ENCODE results near the gene HSFX2. TPM values are rescaled to one million over a fixed set of nuclear protein-coding genes. Genes with fewer than 3 reads are reported as not detected.
"Not testable (repeated sequence)": the region's sequence is repeated elsewhere in the genome, so short reads cannot be mapped to it uniquely, and the experiment has no call there.

HSFX2 gene
- total RNA-seq, 8 experiments from 2014 or later = 0.31 to 1.8 (median 0.64) TPM

DNA sequence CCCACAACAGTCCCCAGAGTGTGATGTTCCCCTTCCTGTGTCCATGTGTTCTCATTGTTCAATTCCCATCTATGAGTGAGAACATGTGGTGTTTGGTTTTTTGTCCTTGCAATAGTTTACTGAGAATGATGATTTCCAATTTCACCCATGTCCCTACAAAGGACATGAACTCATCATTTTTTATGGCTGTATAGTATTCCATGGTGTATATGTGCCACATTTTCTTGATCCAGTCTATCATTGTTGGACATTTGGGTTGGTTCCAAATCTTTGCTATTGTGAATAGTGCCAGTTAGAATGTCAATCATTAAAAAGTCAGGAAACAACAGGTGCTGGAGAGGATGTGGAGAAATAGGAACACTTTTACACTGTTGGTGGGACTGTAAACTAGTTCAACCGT lies 24.5 kb upstream of the HSFX2 start:
- WGBS, 10 experiments = no CpG with 5 or more reads among the region's 1 CpG

DNA sequence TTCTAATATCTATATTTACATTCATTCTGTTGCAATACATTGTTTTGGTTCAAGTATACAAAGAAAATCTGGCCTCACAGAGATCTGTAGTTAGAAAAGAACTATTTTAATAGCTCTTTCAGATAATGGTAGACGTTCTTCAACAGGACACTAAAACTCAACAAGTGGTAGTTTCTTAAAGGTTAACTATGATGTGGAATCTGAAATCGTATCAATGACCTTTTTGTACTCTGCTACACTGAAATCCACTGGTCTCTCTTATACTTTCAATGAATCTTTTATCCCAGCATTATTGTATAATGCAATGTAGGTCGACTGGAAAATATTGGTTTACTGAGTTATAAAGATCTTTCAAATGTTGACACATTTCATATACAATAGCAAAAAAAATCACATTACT lies 23.8 kb upstream of the HSFX2 start:
- Histone ChIP-seq H3K4me3 (no peak overlapping the region), H3K27ac (no peak overlapping the region), H3K4me1 (replicated peaks in 1 of 2) (no peaks in the 10 kb centered on the region)
- no peak for ATAC-seq (replicated peaks in 6 of 8)
- in situ Hi-C loops (cut with MboI; ENCODE audit: low pct_unique_long_range_greater_than_20kb in 2 of 9, low sequenced_read_pairs in 9 of 9, unreplicated experiment in 9 of 9) = no loop called here
- 44 to 100% (median 82%) methylated on average over 1 to 3 of the region's 3 CpGs; no CpG with 5 or more reads in 5 of the 10 experiments for WGBS, 10 experiments

More for the DNA sequence above, 24.5 kb upstream of the HSFX2 start:
- H3K27ac ChIP-seq; H3K4me3 ChIP-seq; H3K4me1 ChIP-seq (replicated peaks in 1 of 2); ATAC-seq (replicated peaks in 6 of 8); in situ Hi-C loops (cut with MboI; ENCODE audit: low pct_unique_long_range_greater_than_20kb in 2 of 9, low sequenced_read_pairs in 9 of 9, unreplicated experiment in 9 of 9): not testable (repeated sequence)

GRCh38 chrX:149611623-149612175 lies 16.6 kb upstream of the HSFX2 start:
- no peak for ATAC-seq (replicated peaks in 6 of 8)
- no peak overlapping the region for H3K27ac ChIP-seq
- no peak overlapping the region for H3K4me3 ChIP-seq
- in situ Hi-C loops (cut with MboI; ENCODE audit: low pct_unique_long_range_greater_than_20kb in 2 of 9, low sequenced_read_pairs in 9 of 9, unreplicated experiment in 9 of 9) = no loop called here
- no peaks in the 10 kb centered on the region for H3K4me1 ChIP-seq (replicated peaks in 1 of 2)
- WGBS, 10 experiments = 57% methylated on average over 1 of the region's 1 CpG; no CpG with 5 or more reads in 9 of the 10 experiments

DNA sequence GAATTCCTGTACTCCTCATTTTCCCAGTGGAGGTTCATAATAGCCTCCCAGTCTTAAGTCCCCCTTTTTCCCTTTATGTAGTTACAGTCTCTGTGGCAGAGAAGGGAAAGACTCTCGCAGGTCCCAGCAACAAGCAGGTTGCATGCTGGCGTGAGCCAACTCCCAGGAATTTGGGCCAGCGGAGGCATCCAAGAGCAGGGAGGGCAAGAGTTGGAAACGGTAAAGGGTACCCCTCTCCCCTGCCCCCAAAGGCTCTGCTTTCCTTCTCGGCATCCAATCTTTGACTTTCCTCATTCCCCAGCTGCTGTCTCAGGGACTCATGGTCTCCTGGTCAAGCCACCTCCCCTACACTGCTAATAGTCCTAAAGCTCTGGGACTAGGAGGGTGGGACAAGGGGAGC lies 15.4 kb upstream of the HSFX2 start:
- 0 to 100% (median 60%) methylated on average over 1 to 2 of the region's 5 CpGs; no CpG with 5 or more reads in 5 of the 10 experiments for WGBS, 10 experiments
- ATAC-seq (replicated peaks in 6 of 8) = no peak
- in situ Hi-C loops (cut with MboI; ENCODE audit: low pct_unique_long_range_greater_than_20kb in 2 of 9, low sequenced_read_pairs in 9 of 9, unreplicated experiment in 9 of 9) = no loop called here
- H3K4me3 ChIP-seq = no peak overlapping the region
- H3K4me1 ChIP-seq (replicated peaks in 1 of 2) = no peaks in the 10 kb centered on the region
- H3K27ac ChIP-seq = no peak overlapping the region

GRCh38 chrX:149607699-149608098 lies 12.6 kb upstream of the HSFX2 start:
- H3K4me3 ChIP-seq = no peak overlapping the region
- H3K27ac ChIP-seq = no peak overlapping the region
- in situ Hi-C loops (cut with MboI; ENCODE audit: low pct_unique_long_range_greater_than_20kb in 2 of 9, low sequenced_read_pairs in 9 of 9, unreplicated experiment in 9 of 9) = no loop called here
- no peak for ATAC-seq (replicated peaks in 6 of 8)
- no peaks in the 10 kb centered on the region for H3K4me1 ChIP-seq (replicated peaks in 1 of 2)

DNA sequence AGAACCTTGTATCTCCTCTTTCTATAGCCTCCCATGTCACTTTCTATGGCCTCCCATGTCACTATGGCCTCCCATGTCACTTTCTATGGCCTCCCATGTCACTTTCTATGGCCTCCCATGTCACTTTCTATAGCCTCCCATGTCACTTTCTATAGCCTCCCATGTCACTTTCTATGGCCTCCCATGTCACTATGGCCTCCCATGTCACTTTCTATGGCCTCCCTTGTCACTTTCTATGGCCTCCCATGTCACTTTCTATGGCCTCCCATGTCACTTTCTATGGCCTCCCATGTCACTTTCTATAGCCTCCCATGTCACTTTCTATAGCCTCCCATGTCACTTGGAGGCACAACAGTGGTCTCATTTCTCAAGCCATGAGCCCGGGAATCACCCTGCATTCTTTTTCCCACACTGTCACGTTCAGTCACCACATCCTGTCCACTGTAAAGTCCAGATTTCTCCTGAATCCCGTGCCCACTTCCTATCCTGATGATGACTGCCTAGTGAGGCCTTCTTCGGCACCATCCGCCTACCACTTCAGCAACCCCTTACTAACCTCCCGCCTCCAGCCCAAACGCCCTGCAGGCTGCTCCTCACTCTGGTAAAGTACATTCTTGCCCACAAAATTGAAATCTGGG lies 10.3 kb upstream of the HSFX2 start:
- H3K4me3 ChIP-seq; ATAC-seq (replicated peaks in 6 of 8); in situ Hi-C loops (cut with MboI; ENCODE audit: low pct_unique_long_range_greater_than_20kb in 2 of 9, low sequenced_read_pairs in 9 of 9, unreplicated experiment in 9 of 9); H3K27ac ChIP-seq; H3K4me1 ChIP-seq (replicated peaks in 1 of 2): not testable (repeated sequence)
- WGBS, 10 experiments = 40 to 100% (median 100%) methylated on average over 1 of the region's 7 CpGs; no CpG with 5 or more reads in 7 of the 10 experiments

DNA sequence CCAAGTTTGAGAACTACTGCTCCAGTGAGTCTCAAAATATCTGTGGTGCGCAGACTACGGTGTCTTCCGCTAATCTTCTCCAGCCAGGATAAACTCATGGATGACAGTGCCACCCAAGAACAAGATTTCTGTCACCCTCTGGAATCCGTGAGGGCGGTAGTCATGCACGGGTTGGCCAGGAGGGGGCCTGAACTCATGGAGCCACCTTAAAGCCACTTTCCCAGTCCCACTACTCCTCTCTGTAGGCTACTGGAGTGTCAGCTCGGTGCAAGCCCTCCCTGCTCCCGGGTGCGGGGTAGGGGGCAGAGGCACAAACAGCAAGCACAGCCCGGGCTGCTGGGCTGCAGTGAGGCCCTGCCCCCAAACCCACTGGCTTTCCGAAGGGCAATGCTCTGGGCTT lies 3.5 kb upstream of the HSFX2 start:
- in situ Hi-C loops (cut with MboI; ENCODE audit: low pct_unique_long_range_greater_than_20kb in 2 of 9, low sequenced_read_pairs in 9 of 9, unreplicated experiment in 9 of 9); H3K27ac ChIP-seq; H3K4me3 ChIP-seq; H3K4me1 ChIP-seq (replicated peaks in 1 of 2); ATAC-seq (replicated peaks in 6 of 8): not testable (repeated sequence)
- no CpG with 5 or more reads among the region's 11 CpGs for WGBS, 10 experiments

- H3K4me1 ChIP-seq (replicated peaks in 1 of 2); ATAC-seq (replicated peaks in 6 of 8); H3K27ac ChIP-seq; H3K4me3 ChIP-seq; in situ Hi-C loops (cut with MboI; ENCODE audit: low pct_unique_long_range_greater_than_20kb in 2 of 9, low sequenced_read_pairs in 9 of 9, unreplicated experiment in 9 of 9): not testable (repeated sequence)
- WGBS, 10 experiments = no CpG with 5 or more reads among the region's 7 CpGs
Observed at GRCh38 chrX:149595943-149596342, 829 bp upstream of the HSFX2 start.

- H3K27ac ChIP-seq; in situ Hi-C loops (cut with MboI; ENCODE audit: low pct_unique_long_range_greater_than_20kb in 2 of 9, low sequenced_read_pairs in 9 of 9, unreplicated experiment in 9 of 9); H3K4me1 ChIP-seq (replicated peaks in 1 of 2); H3K4me3 ChIP-seq: not testable (repeated sequence)
- WGBS, 10 experiments = no CpG with 5 or more reads among the region's 7 CpGs
- ATAC-seq (replicated peaks in 6 of 8) = peak in 1 of 8 experiments; percentile 19
Observed at GRCh38 chrX:149590993-149591392, 4.1 kb downstream of the HSFX2 start.

- H3K27ac ChIP-seq; in situ Hi-C loops (cut with MboI; ENCODE audit: low pct_unique_long_range_greater_than_20kb in 2 of 9, low sequenced_read_pairs in 9 of 9, unreplicated experiment in 9 of 9); ATAC-seq (replicated peaks in 6 of 8); H3K4me1 ChIP-seq (replicated peaks in 1 of 2); H3K4me3 ChIP-seq: not testable (repeated sequence)
- WGBS, 10 experiments = no CpG with 5 or more reads among the region's 12 CpGs
Observed at GRCh38 chrX:149587359-149587758, 7.8 kb downstream of the HSFX2 start, which contains the start of gene MAGEA9B. Gene MAGEA9B, minus strand, starts transcription at chrX:149587459. Its CDS starts 4,280 bp downstream, at chrX:149583179.

DNA sequence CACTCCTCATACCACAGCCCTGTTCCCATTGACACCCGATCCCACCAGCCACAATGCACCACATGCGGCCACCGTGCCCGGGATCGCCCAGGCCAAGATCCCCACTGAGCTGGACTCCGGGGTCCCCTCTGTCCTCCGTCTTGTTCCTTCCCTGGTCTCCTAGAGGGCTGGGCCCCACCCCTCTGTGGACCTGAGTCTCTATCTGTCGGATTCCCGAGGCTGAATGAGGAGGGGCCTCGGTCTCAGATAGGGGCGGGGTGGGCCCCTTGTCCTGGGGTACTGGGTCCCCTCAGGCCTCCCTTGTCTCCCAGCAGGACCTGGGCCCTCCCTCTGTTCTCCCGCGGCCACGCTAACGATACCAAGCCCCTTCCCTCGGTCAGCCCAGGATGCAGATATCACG lies 9.5 kb downstream of the HSFX2 start:
- in situ Hi-C loops (cut with MboI; ENCODE audit: low pct_unique_long_range_greater_than_20kb in 2 of 9, low sequenced_read_pairs in 9 of 9, unreplicated experiment in 9 of 9); H3K4me1 ChIP-seq (replicated peaks in 1 of 2); H3K27ac ChIP-seq; H3K4me3 ChIP-seq; ATAC-seq (replicated peaks in 6 of 8): not testable (repeated sequence)
- WGBS, 10 experiments = no CpG with 5 or more reads among the region's 17 CpGs

GRCh38 chrX:149573456-149573855 lies 21.7 kb downstream of the HSFX2 start:
- H3K4me1 ChIP-seq (replicated peaks in 1 of 2); H3K4me3 ChIP-seq; in situ Hi-C loops (cut with MboI; ENCODE audit: low pct_unique_long_range_greater_than_20kb in 2 of 9, low sequenced_read_pairs in 9 of 9, unreplicated experiment in 9 of 9); H3K27ac ChIP-seq: not testable (repeated sequence)
- no CpG with 5 or more reads among the region's 1 CpG for WGBS, 10 experiments
- peak in 4 of 8 experiments; percentile 58 to 94 (median 90) for ATAC-seq (replicated peaks in 6 of 8)

DNA sequence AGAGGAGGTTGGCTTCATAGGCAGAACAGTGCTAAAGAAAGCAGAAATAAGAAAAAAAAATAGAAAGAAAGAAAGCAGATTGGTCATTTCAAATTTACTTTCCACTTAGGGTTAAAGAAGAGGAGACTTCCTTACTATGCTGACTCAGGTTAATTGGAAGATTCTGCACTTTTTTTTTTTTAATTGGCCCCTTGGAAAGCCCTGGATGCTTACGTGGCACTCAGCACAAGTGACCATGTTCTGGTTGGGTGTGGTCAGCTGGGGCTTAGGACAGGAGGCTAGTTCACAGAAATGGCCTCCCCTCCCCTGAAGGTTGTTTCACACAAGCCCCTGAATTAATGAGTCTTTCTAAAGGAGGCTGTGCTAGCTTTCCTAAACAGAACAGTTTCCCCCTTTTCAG lies 22.4 kb downstream of the HSFX2 start:
- H3K4me3 ChIP-seq = no peak overlapping the region
- in situ Hi-C loops (cut with MboI; ENCODE audit: low pct_unique_long_range_greater_than_20kb in 2 of 9, low sequenced_read_pairs in 9 of 9, unreplicated experiment in 9 of 9) = no loop called here
- WGBS, 10 experiments = 38 to 100% (median 60%) methylated on average over 1 of the region's 1 CpG; no CpG with 5 or more reads in 7 of the 10 experiments
- H3K27ac ChIP-seq = no peak overlapping the region
- ATAC-seq (replicated peaks in 6 of 8) = peak in 2 of 8 experiments; percentile 38 to 40
- H3K4me1 ChIP-seq (replicated peaks in 1 of 2) = peaks cover 2 to 8% of the 10 kb centered on the region in 2 donors

DNA sequence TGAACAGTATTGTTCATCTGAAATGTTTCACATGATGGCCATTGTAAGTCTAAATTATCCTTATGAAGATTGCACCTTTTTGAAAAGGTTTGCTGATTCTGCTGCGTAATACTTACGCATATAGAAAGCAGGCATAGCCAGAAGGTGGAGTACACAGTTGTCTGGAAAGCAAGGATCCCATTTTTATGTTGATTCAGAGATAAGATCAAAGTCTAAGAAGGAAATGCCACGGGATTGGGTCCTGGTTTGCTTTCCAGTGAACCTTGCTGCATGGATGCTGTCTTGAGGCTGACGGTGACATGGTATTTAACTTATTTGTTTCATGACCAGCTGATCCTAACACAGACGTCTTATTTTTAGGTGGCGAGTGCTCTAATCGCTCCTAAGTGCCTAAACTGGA lies 23.3 kb downstream of the HSFX2 start:
- ATAC-seq (replicated peaks in 6 of 8) = no peak
- WGBS, 10 experiments = 60 to 100% (median 80%) methylated on average over 1 to 5 of the region's 7 CpGs; no CpG with 5 or more reads in 5 of the 10 experiments
- Histone ChIP-seq H3K27ac (no peak overlapping the region), H3K4me3 (no peak overlapping the region), H3K4me1 (replicated peaks in 1 of 2) (peaks cover 2 to 8% of the 10 kb centered on the region in 2 donors)
- in situ Hi-C loops (cut with MboI; ENCODE audit: low pct_unique_long_range_greater_than_20kb in 2 of 9, low sequenced_read_pairs in 9 of 9, unreplicated experiment in 9 of 9) = no loop called here

Measured in motor neuron (in vitro differentiated cells).